Tibial nerve (tissue), 4 donors: Measurements from ENCODE around the gene KRTAP5-9. TPM values are rescaled to one million over a fixed set of nuclear protein-coding genes. Genes with fewer than 3 reads are reported as not detected.

Experiments used
- small RNA-seq: library from RNA; depleted of rRNA; stranded (forward); fragments of <200 nt; gene quantifications from one replicate; pipeline ENCODE3, GENCODE V24; 2016
- total RNA-seq, 4 donors: library from RNA; depleted of rRNA; stranded (reverse); fragments of >200 nt; gene quantifications; one replicate each; pipeline ENCODE4 v1.1.0, GENCODE V29; 2016

The KRTAP5-9 gene
- total RNA-seq, 4 donors from 2014 or later, result 0.59 to 2.1 (median 0.60) TPM; not detected in 1

Small RNA genes within 50 kb of the gene (small RNA-seq; reads per million reads assigned to genes)
- gene AP000867.1, result not detected
- not detected for gene KRTAP5-14P

Other genes starting within 250 kb of the KRTAP5-9 start
- gene DHCR7, start 100.0 kb upstream of the KRTAP5-9 start, total RNA-seq, result 10 to 100 TPM; 10.3 to 17.3 (median 14.8) TPM
- gene NADSYN1, start 95.2 kb upstream of the KRTAP5-9 start, total RNA-seq, result 10 to 100 TPM; 54.2 to 85.9 (median 70.0) TPM
- gene KRTAP5-7, start 21.2 kb upstream of the KRTAP5-9 start, total RNA-seq, result 1 to 10 TPM in 1 of 4 donors, not detected in 3; 1.3 TPM
- gene KRTAP5-8, start 10.4 kb upstream of the KRTAP5-9 start, total RNA-seq, result 1 to 10 TPM in 1 of 4 donors, under 1 TPM in 1, not detected in 2; 0.63 to 2.8 TPM
- gene KRTAP5-10, start 17.1 kb downstream of the KRTAP5-9 start, total RNA-seq, result not detected
- not detected for gene KRTAP5-11, start 34.5 kb downstream of the KRTAP5-9 start, total RNA-seq